NCI-H345 treated with DMSO at 0.1 percent for 48 hours (cell line): Measurements from ENCODE around the gene GPC6.

Source experiments
- DNase-seq: peaks from one replicate; lab custom pipeline; 2025; ENCODE audit not compliant: unreplicated experiment; lab: John Stamatoyannopoulos, UW

The GPC6 gene

GRCh38 chr13:93670866-93671265, 444.3 kb downstream of the GPC6 start:
- DNase-seq, result no peak

DNA sequence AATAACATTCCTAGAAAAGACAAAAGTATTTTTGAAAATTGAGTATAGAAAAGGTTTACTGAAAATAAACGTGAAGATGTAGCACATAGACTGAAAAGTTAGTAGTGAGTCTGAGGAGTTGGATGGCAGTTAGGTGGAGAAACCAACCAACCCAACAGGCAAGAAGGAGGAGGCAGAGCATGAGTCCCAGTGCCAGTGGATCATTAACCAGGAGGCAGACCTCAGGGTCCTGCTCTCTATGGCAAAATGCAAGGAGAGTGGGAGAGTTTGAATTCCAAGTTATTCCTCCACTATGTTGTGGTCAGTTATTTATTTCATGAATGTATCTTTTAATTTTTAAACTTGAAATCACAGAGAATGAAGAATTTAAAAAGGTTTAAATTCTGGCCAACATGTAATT, 446.4 kb downstream of the GPC6 start:
- no peak for DNase-seq

DNA sequence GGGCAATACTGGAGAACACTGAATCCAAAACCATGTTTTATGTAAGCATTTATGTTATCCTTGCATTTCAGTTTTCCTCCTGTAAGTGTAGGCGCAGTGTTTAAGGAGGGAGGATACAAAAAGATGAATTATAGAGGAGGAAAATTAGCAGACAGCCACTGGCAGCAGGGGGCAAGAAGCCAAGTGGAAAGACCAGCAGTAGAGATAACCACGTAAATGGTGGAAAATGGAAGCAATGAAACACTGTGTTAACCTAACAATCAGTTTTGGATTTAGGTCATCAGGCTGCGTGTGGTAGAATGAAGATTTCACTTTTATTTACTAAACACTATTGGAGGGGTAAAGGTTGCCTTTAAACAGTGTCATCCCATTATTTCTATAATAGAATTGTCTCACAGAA, 447.3 kb downstream of the GPC6 start:
- no peak for DNase-seq

GRCh38 chr13:93674337-93674755, 447.7 kb downstream of the GPC6 start:
- DNase-seq, result no peak

- no peak for DNase-seq
These were observed 453.7 kb downstream of the GPC6 start for GRCh38 chr13:93680329-93680728.

DNA sequence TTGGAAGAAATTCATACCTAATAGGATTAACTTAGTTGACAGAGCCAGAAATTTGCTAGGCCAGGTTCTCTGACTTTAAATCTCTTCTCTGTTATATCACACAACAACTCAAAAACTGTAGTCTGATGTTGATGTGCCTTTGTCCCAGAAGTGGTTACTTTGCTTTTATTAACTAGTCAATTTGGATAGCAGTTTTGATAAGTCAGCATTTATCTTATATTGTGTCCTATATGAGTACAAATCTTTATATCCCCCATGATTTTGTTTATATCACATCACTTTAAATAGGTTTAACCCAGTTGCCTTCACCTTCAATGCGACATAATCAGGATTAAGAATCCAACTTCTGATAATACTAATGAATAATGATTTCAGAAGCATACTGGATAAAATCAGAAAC, 459.3 kb downstream of the GPC6 start:
- no peak for DNase-seq

DNA sequence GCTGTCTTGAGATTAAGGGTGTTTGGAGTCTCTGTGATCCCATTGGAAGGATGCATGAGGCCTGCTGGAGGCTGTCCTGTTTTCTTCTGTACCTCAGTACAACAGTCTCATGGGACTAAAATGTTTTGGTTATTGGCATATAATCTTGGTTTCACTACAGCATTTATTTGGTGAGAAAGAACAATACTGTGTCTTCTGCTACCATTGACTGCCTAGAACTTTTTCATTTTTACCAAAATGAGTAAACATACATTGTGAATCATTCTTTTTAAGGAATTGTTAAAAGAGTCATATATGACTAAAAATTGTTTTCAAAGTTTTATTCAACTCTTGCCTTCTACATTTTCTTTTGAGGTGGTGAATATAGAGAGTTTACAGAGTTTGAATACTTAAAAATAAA, 459.8 kb downstream of the GPC6 start:
- DNase-seq, result no peak

GRCh38 chr13:93687261-93687660, 460.7 kb downstream of the GPC6 start:
- no peak for DNase-seq

GRCh38 chr13:93689333-93689732, 462.7 kb downstream of the GPC6 start:
- no peak for DNase-seq

DNA sequence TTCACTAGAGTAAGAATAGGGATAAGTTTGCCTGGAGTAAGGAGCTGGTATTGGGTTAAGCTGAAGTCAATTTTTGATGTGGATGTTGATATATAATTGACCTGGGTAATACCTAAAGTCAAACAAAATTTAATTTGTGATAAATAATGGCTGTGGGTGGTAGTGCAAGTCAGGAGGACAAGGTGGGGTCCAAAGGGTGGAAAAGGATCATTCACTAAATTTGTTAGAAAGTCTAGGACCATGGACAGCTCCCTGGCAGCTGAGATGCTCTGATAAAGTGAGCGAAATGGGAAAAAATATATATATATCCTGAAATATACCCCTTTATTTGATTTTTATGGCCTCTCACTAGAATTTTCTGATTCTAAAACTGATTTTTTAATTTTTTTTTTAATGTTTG, 463.5 kb downstream of the GPC6 start:
- no peak for DNase-seq

DNA sequence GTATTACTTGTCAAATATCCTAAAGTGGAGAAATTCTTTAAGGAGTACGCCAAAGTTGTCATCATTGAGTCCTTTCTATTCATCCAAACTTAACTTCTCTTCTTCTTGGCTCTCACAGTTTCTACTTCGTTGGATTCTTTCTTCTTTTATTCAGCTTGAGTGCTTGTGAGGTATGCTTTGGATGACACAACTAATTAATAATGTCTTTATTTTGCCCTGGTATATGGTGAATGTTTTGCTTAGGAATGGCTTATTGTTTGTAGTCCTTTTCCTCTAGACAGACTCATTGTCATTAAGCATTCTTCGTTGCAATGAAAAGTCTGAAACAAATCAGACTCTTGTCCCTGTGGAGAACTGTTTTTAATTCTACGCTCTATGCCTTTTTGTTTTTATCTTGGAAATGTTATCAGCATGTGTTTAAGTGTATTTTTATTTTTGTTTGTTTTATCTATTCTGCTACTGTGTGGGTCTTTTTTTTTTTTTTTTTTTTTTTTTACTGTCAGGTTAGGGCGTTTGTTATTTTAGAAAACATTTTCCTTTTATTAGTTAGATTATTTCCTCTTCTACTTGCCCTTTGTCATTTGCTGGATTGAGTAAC, 471.5 kb downstream of the GPC6 start:
- no peak for DNase-seq

- no peak for DNase-seq
These were observed 473.5 kb downstream of the GPC6 start for GRCh38 chr13:93700115-93700514.

DNA sequence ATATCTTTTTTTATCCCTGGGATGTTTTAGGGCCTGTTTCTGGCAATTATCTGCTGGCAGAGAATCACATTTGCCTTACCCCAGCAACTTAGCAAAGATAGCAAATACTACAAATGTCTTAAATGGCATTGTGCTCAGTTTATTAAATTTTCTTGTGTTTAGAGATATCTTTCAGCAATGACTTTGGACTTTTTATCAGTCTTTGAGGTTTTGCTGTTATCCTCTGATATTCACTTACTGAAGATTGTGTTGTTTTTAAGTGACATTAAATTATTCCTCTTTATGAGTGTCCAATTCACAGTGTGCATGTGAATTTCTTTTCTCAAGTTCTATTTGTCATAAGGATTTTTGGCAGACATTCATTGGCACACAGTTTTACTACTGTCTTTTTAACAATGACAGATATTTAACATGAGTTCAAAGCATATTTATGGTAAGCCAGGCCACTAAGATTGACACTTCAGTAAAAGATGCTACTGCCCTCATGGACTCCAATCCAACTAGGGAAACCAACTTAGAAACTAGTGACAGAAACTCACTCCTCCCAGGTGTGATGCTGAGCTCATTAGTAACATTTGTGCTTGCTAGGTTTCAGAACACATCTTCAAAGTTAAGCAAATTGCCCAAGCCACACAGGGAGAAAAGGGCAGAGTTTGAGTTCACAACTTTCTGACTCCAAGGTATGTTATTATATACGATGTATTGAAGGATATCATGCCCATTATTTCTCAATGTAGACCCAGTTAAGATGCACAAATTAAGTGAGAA, 481.9 kb downstream of the GPC6 start:
- no peak for DNase-seq

GRCh38 chr13:93709506-93710244, 483.1 kb downstream of the GPC6 start:
- DNase-seq, result no peak

GRCh38 chr13:93714171-93714570, 487.6 kb downstream of the GPC6 start:
- no peak for DNase-seq

DNA sequence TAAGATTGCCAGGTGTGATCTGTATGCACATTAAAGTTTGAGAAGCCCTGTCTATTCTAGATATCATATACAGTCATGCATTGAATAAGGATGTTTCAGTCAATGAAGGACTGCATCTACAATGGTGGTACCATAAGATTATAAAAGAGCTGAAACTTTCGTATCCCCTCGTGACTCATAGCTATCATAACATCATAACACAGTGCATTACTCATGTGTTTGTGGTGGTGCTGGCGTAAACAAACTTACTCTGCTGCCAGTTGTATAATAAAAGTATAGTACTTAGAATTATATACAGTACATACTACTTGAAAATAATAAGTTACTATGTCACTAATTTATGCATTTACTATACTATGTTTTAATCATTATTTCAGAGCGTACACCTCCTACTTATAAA, 489.3 kb downstream of the GPC6 start:
- no peak for DNase-seq

DNA sequence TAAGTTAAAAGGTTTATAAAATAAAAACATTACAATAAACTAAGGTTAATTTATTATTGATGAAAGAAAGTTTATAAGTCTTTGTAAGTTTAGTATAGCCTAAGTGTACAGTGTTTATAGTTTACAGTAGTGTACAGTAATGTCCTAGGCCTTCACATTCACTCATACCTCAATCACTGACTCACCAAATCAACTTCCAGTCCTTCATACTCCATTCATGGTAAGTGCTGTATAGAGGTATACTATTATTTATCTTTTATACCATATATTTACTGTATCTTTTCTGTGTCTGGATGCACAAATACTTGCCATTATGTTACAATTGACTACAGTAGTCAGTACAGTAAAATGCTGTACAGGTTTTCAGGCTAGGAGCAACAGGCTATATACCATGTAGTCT, 490.0 kb downstream of the GPC6 start:
- no peak for DNase-seq

DNA sequence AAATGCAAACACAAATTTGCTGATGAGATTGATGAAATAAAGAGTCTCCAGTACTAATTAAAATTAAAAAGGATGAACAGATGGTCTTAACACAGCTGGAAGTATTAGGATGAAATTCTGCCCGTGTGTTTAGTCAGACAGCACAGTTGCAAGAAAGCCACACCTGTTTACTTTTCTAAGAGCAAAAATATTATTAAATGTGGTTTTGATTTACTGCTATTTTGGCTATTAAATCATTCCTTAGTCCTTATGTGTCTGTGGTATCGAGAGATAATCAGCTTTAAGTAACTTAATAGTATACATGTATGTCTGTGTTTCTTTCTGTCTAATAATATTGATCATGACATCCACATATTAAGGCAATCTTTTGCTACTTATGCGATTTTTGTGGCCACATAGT, 494.9 kb downstream of the GPC6 start:
- no peak for DNase-seq

DNA sequence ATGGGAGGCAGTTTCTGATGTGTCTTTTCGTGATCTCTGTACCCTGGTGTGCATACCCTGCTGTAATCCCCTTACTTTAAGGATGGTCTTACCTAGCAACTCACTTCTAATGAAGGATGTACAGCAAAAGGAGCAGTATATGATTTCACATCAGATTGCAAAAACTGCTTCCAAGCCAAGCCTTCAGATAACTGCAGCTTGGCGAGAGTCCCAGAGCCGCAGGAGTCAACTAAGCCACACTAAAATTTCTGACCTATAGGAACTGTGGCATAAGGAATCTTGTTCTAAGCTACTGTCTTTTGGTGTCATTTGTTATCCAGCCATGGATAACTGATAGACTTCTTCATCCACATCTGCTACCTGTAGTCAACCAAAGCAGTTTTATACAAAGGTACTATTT, 496.7 kb downstream of the GPC6 start:
- DNase-seq, result no peak

DNA sequence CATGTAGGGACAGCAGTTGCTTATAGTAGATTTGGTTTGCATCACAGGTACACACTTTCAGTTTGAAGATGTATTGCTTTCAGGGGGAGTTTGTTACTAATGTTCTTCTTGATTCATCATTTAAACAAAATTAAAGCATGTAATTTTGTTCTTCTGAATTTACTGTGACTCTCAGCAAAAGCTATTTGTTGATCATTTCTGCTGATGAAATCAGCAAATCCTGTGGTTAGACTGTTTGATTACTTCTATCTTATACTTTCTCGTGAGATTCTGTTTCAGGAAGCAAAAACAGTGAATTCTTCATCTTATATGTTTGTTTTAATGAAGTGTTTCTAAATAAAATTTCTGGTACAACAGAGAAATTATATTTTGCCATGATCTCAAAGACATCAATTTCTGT, 497.6 kb downstream of the GPC6 start:
- DNase-seq, result no peak

DNA sequence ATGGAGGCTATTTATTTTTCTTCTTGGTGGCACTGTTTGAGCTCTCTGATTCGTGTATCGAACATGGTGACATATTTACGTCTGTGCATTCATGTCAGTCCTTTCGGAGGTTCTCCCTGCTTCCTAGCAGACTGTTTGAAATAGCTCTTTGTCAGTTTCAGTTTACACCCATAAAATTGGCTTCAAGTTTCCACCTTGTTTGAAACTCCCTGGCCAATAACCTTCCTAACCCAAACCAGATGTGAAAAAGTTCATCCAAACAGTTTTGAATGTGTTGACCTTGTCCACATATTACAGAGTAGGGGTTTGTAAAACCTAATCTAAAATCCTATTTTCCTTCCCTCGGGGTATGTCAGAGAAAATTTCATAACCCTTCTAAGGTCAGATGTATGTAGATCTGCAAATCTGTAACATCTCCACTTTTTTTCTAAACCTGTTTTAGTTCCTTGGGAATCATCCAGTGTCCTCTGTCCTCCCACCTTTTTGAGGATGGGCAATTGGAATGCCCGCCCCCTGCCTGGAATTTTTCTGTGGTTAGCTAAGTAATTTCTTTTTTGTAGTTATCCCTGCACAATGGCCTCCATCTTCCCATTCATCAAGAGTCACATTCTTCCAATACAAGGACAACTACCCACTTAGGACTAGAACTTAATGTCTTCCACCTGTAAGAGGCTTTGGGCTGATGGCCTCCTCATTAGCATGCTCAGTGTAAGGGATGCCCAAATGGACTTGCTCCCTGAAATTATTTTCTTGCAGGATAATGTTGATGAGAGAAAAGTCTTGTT, 499.8 kb downstream of the GPC6 start:
- no peak for DNase-seq
